GM12872 (cell line): ENCODE results near the gene SH3BP4.

Experiments used
- CTCF ChIP-seq: IDR thresholded peaks from 3 replicates; pipeline ENCODE4 v1.5.1; 2011; ENCODE audit warnings: low read depth, mild to moderate bottlenecking, low read length, moderate library complexity; ENCODE audit not compliant: insufficient read depth

The SH3BP4 gene

GRCh38 chr2:235034265-235035118, 82.7 kb downstream of the SH3BP4 start:
- TF ChIP-seq CTCF = no peak

DNA sequence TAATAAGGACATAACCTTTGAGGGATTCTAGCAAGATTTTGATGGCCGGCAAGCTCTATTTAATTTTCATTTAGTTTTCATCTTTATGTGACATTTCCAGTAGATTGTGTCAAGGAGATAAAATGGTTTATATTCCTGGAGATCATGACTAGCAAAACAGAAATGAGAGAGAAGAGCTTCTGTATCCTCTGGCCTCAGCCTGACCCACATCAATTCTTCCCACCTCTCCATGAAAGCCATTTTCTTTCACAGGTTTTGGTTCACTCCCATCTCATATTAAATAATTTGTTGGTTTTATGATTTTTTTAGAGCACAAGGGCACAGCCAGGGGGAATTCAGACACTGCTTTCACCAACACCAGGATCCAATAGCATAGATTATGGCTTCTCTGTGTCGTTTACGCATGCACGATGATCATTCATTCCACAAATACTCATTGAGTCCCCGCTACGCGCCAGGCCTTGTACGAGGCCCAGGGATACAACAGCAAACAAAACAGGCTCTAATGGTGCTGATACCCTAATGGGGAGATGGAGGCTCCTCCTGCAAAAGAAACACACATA, 85.9 kb downstream of the SH3BP4 start:
- TF ChIP-seq CTCF = no peak

DNA sequence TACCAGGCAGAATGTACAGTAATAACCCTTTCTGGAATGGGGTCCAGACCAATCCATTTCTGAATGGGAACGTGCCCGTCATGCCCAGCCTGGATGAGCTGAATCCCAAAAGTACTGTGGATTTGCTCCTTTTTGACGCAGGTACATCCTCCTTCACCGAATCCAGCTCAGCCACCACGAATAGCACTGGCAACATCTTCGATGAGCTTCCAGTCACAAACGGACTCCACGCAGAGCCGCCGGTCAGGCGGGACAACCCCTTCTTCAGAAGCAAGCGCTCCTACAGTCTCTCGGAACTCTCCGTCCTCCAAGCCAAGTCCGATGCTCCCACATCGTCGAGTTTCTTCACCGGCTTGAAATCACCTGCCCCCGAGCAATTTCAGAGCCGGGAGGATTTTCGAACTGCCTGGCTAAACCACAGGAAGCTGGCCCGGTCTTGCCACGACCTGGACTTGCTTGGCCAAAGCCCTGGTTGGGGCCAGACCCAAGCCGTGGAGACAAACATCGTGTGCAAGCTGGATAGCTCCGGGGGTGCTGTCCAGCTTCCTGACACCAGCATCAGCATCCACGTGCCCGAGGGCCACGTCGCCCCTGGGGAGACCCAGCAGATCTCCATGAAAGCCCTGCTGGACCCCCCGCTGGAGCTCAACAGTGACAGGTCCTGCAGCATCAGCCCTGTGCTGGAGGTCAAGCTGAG, 89.6 kb downstream of the SH3BP4 start:
- no peak for TF ChIP-seq CTCF

DNA sequence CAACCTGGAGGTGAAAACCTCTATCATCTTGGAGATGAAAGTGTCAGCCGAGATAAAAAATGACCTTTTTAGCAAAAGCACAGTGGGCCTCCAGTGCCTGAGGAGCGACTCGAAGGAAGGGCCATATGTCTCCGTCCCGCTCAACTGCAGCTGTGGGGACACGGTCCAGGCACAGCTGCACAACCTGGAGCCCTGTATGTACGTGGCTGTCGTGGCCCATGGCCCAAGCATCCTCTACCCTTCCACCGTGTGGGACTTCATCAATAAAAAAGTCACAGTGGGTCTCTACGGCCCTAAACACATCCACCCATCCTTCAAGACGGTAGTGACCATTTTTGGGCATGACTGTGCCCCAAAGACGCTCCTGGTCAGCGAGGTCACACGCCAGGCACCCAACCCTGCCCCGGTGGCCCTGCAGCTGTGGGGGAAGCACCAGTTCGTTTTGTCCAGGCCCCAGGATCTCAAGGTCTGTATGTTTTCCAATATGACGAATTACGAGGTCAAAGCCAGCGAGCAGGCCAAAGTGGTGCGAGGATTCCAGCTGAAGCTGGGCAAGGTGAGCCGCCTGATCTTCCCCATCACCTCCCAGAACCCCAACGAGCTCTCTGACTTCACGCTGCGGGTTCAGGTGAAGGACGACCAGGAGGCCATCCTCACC, 90.2 kb downstream of the SH3BP4 start:
- TF ChIP-seq CTCF = no peak

DNA sequence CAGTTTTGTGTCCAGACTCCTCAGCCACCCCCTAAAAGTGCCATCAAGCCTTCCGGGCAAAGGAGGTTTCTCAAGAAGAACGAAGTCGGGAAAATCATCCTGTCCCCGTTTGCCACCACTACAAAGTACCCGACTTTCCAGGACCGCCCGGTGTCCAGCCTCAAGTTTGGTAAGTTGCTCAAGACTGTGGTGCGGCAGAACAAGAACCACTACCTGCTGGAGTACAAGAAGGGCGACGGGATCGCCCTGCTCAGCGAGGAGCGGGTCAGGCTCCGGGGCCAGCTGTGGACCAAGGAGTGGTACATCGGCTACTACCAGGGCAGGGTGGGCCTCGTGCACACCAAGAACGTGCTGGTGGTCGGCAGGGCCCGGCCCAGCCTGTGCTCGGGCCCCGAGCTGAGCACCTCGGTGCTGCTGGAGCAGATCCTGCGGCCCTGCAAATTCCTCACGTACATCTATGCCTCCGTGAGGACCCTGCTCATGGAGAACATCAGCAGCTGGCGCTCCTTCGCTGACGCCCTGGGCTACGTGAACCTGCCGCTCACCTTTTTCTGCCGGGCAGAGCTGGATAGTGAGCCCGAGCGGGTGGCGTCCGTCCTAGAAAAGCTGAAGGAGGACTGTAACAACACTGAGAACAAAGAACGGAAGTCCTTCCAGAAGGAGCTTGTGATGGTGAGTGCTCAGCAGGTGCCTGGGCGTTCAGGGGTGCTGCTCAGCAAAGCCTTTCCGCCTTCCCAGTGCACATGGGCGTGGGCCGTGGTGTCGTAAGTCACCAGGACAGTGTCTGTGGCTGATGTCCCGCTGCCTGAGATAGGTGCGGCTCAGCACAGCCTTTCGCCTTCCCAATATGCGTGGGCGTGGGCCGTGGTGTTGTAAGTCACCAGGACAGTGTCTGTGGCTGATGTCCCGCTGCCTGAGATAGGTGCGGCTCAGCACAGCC, 91.0 kb downstream of the SH3BP4 start:
- TF ChIP-seq CTCF = no peak

DNA sequence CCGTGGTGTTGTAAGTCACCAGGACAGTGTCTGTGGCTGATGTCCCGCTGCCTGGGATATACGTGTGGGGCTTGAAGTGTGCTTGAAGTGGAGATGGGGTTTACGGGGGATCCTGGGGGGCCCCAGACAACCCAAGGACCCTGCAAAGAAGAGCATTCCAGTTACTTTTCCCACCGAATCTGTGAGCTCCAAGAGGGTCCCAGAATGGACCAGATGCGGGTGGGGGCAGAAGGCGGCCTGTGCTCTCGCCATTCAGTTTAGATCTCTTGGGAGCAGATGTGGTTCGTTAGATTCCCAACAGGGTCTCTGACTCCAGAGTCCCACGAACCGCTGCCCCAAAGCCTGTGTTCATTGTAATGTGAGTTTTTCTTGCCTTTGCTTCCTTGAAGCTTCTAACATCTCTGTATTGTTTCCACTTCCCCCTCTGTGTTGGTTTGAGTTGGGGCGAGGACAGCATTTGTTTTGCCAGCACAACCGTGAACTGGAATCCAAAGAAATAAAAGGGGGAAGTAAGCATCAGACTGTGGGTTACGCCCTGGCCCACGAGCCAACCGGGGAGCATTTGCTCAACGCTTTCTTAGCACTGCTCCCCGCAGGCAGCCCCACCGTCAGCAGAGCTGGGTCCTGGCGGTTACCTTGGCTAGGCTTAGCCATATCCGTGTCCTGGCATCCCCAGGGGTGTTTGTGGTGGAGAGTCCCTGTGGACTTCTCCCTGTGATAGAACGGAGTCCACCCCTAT, 92.1 kb downstream of the SH3BP4 start:
- TF ChIP-seq CTCF = no peak
